Measurements from ENCODE around the gene PDIA5. TPM values are rescaled to one million over a fixed set of nuclear protein-coding genes. Genes with fewer than 3 reads are reported as not detected.

The PDIA5 gene
- total and polyA plus RNA-seq, 2 of the 4 experiments (the other 2 are of a cell fraction), result 19.4 to 42.0 TPM

DNA sequence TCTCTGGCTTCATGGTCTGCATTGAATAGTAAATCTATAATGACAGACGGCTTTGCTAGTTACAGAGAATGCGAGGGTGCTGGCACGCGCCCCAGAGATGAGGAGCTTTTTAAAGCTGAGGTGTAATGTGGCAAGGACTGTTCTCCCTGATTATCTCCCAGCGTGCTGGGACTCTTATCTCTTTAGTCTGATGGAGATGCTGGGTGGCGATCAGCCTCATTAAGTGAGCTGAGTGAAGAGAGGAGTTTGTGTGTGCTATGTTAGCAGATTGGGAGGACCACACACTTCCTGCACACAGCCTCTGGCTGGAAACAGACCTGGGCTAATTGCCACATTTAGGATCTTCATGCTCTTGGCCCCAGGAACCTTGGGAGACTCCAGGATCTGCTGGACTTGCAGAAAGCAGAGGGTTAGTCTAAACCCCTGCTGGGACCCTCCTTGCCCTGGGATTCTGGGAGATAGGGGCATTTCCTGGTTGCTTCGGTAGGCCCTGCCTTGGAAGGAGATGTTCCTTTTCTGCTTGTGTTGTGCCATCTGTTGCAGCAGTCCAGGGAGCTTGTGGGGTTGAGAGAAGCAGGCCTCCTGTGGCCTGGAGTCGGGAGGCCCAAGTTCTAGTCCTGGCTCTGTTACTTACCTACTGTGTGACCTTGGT lies 15.0 kb downstream of the PDIA5 start:
- Histone ChIP-seq H3K9ac (ENCODE audit: low read depth, low read length) (no peak overlapping the region), H3K36me3 (ENCODE audit: control insufficient read depth, insufficient read depth, low read length) (no peaks in the 10 kb centered on the region), H3K27me3 (ENCODE audit: control insufficient read depth, insufficient read depth, low read length) (peaks cover 5% of the 10 kb centered on the region), H3K27ac (ENCODE audit: insufficient read depth, low read length) (no peak overlapping the region), H4K5ac (ENCODE audit: low read depth, low read length) (no peak overlapping the region), H3K4me2 (ENCODE audit: low read depth, low read length) (no peak overlapping the region), H2BK15ac (ENCODE audit: low read depth, low read length) (no peak overlapping the region), H3K56ac (ENCODE audit: extremely low read depth, insufficient read depth, low read length) (no peak overlapping the region), H3K4me1 (ENCODE audit: control insufficient read depth, insufficient read depth, low read length) (peaks cover 37% of the 10 kb centered on the region), H4K91ac (ENCODE audit: insufficient read depth, low read depth, low read length) (no peak overlapping the region), H2BK120ac (ENCODE audit: low read depth, low read length) (no peak overlapping the region), H3K23ac (ENCODE audit: low read depth, low read length) (no peak overlapping the region), H3K4me3 (ENCODE audit: insufficient read depth, low read depth, low read length) (no peak overlapping the region), H2AK5ac (ENCODE audit: low read depth, low read length) (0 out of 2 replicates have a peak overlapping the region, but pooled peaks have one; percentile 30), H2AK9ac (replicated peaks; ENCODE audit: low read depth, low read length, poor library complexity) (no peak overlapping the region), H2BK20ac (ENCODE audit: low read depth, low read length) (no peak overlapping the region), H3K9me1 (ENCODE audit: insufficient read depth, low read length) (peaks cover 21% of the 10 kb centered on the region; the same call in 1 of the 2 replicates), H3K79me1 (ENCODE audit: low read depth in 1 of 2, low read length in 2 of 2) (peaks cover 35 to 83% of the 10 kb centered on the region in 2 experiments; a peak in 3 of 4 replicates), H3K4ac (ENCODE audit: low read depth, low read length) (no peak overlapping the region), H3K14ac (replicated peaks; ENCODE audit: low read depth, low read length) (no peak overlapping the region), H4K8ac (ENCODE audit: low read depth in 2 of 2, low read length in 2 of 2) (no peak overlapping the region), H2BK5ac (ENCODE audit: low read depth, low read length, poor library complexity, severe bottlenecking) (no peak overlapping the region), H4K20me1 (ENCODE audit: insufficient read depth, low read length) (peaks cover 93% of the 10 kb centered on the region), H3K9me3 (ENCODE audit: control insufficient read depth, insufficient read depth, low read length) (no peaks in the 10 kb centered on the region), H3K18ac (ENCODE audit: low read depth, low read length) (no peak overlapping the region), H2AFZ (replicated peaks; ENCODE audit: low read length, poor library complexity) (no peak overlapping the region)
- dilution Hi-C loops (cut with HindIII; ENCODE audit: low sequenced_read_pairs, unreplicated experiment) (no loop called here), in situ Hi-C loops (cut with MboI; ENCODE audit: low sequenced_read_pairs) (no loop called here), intact Hi-C loops (cut with micrococcal nuclease) (no loop called here)
- BruUV-seq (replicated peaks), result no TSS peak
- DNase-seq (no peak), ATAC-seq (ENCODE audit: low read depth) (no peak)
- 100% methylated on average over 1 of the region's 8 CpGs; no CpG with 5 or more reads in 1 of the 2 experiments for WGBS, 2 experiments (ENCODE audit: extremely low coverage in 2 of 2, insufficient read length in 1 of 2)
- POLR2A ChIA-PET (ENCODE audit: unreplicated experiment), result no interaction called here
- CTCF ChIA-PET, result no interaction called here
- TF ChIP-seq, protein P1, sequence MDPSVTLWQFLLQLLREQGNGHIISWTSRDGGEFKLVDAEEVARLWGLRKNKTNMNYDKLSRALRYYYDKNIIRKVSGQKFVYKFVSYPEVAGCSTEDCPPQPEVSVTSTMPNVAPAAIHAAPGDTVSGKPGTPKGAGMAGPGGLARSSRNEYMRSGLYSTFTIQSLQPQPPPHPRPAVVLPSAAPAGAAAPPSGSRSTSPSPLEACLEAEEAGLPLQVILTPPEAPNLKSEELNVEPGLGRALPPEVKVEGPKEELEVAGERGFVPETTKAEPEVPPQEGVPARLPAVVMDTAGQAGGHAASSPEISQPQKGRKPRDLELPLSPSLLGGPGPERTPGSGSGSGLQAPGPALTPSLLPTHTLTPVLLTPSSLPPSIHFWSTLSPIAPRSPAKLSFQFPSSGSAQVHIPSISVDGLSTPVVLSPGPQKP (IDR thresholded peaks at IDR 0.05; ENCODE audit: borderline replicate concordance, low read depth, low read length), result no peak
- TF ChIP-seq SMC3 (IDR thresholded peaks at IDR 0.05; ENCODE audit: low read depth, low read length) (no peak), MAZ (IDR thresholded peaks at IDR 0.05; ENCODE audit: borderline replicate concordance, low read depth, low read length) (no peak), CHD1 (IDR thresholded peaks at IDR 0.05; ENCODE audit: low read depth, low read length) (no peak), NFE2L2 (IDR thresholded peaks at IDR 0.05; ENCODE audit: low read depth, low read length) (no peak), MAFK (IDR thresholded peaks at IDR 0.05; ENCODE audit: low read depth, low read length) (no peak), CEBPB (IDR thresholded peaks at IDR 0.05; ENCODE audit: low read depth, low read length) (no peak), MXI1 (IDR thresholded peaks at IDR 0.05; ENCODE audit: borderline replicate concordance, low read depth, low read length) (no peak), RAD21 (IDR thresholded peaks at IDR 0.05; ENCODE audit: low read length) (no peak), RFX5 (IDR thresholded peaks at IDR 0.05; ENCODE audit: low read depth, low read length) (no peak), RCOR1 (IDR thresholded peaks at IDR 0.05; ENCODE audit: insufficient replicate concordance, low read length) (no peak), FOS (IDR thresholded peaks at IDR 0.05; ENCODE audit: low read depth, low read length) (no peak), BHLHE40 (IDR thresholded peaks at IDR 0.05; ENCODE audit: low read depth, low read length) (no peak)
- TF ChIP-seq, protein P2, sequence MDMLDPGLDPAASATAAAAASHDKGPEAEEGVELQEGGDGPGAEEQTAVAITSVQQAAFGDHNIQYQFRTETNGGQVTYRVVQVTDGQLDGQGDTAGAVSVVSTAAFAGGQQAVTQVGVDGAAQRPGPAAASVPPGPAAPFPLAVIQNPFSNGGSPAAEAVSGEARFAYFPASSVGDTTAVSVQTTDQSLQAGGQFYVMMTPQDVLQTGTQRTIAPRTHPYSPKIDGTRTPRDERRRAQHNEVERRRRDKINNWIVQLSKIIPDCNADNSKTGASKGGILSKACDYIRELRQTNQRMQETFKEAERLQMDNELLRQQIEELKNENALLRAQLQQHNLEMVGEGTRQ (IDR thresholded peaks at IDR 0.05; ENCODE audit: low read depth, low read length), result no peak
- TF ChIP-seq, protein P3, sequence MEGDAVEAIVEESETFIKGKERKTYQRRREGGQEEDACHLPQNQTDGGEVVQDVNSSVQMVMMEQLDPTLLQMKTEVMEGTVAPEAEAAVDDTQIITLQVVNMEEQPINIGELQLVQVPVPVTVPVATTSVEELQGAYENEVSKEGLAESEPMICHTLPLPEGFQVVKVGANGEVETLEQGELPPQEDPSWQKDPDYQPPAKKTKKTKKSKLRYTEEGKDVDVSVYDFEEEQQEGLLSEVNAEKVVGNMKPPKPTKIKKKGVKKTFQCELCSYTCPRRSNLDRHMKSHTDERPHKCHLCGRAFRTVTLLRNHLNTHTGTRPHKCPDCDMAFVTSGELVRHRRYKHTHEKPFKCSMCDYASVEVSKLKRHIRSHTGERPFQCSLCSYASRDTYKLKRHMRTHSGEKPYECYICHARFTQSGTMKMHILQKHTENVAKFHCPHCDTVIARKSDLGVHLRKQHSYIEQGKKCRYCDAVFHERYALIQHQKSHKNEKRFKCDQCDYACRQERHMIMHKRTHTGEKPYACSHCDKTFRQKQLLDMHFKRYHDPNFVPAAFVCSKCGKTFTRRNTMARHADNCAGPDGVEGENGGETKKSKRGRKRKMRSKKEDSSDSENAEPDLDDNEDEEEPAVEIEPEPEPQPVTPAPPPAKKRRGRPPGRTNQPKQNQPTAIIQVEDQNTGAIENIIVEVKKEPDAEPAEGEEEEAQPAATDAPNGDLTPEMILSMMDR (conservative IDR thresholded peaks at IDR 0.05; ENCODE audit: low read depth, low read length), result no peak
